Kidney tubule cell (primary cell): ENCODE results near the gene MLN.
A peak's percentile ranks its signal among the peaks of the same experiment; 100 is the strongest.
"Not testable (repeated sequence)": the region's sequence is repeated elsewhere in the genome, so short reads cannot be mapped to it uniquely, and the experiment has no call there.

ENCODE experiments used
- DNase-seq: peaks from one replicate; pipeline ENCODE4 v3.0.0-alpha.2; 2018; ENCODE audit warnings: low spot score

The MLN gene

GRCh38 chr6:33834401-33835392, 30.9 kb upstream of the MLN start:
- DNase-seq: no peak

GRCh38 chr6:33833599-33833998, 29.8 kb upstream of the MLN start:
- no peak for DNase-seq

GRCh38 chr6:33832831-33833230, 29.0 kb upstream of the MLN start:
- not testable (repeated sequence) for DNase-seq

GRCh38 chr6:33831725-33832124, 27.9 kb upstream of the MLN start:
- not testable (repeated sequence) for DNase-seq

GRCh38 chr6:33830635-33831240, 26.9 kb upstream of the MLN start:
- no peak for DNase-seq

GRCh38 chr6:33828764-33829731, 25.2 kb upstream of the MLN start:
- DNase-seq: no peak

- DNase-seq: no peak
Measured at GRCh38 chr6:33828452-33828763, 24.6 kb upstream of the MLN start.

- DNase-seq: no peak
Measured at GRCh38 chr6:33827546-33828451, 24.0 kb upstream of the MLN start.

GRCh38 chr6:33826537-33826936, 22.7 kb upstream of the MLN start:
- no peak for DNase-seq

- peak; percentile 23 for DNase-seq
Measured at GRCh38 chr6:33824461-33825154, 20.8 kb upstream of the MLN start.

- no peak for DNase-seq
Measured at GRCh38 chr6:33823806-33824205, 20.0 kb upstream of the MLN start.

GRCh38 chr6:33822575-33823395, 19.0 kb upstream of the MLN start:
- DNase-seq: peak; percentile 32

GRCh38 chr6:33820784-33821520, 17.1 kb upstream of the MLN start:
- DNase-seq: no peak

- DNase-seq: no peak
Measured at GRCh38 chr6:33820243-33820642, 16.4 kb upstream of the MLN start.

GRCh38 chr6:33819021-33819420, 15.2 kb upstream of the MLN start:
- no peak for DNase-seq

GRCh38 chr6:33818293-33818692, 14.5 kb upstream of the MLN start:
- no peak for DNase-seq

- DNase-seq: no peak
Measured at GRCh38 chr6:33817489-33817888, 13.7 kb upstream of the MLN start.

- no peak for DNase-seq
Measured at GRCh38 chr6:33816911-33817310, 13.1 kb upstream of the MLN start.

GRCh38 chr6:33815854-33816253, 12.1 kb upstream of the MLN start:
- peak; percentile 7 for DNase-seq
